Neutrophil (primary cell): ENCODE measurements around the gene FAM221B.

Source experiments
- H3K27ac ChIP-seq: fragments of 200-600 bp; sonication (generic); 2 replicates; pipeline ENCODE4 v1.5.1; 2016; ENCODE audit warnings: mild to moderate bottlenecking, moderate library complexity
- H3K27me3 ChIP-seq: fragments of 200-600 bp; sonication (generic); 2 replicates; pipeline ENCODE4 v1.6.0; 2016; ENCODE audit warnings: mild to moderate bottlenecking
- H3K36me3 ChIP-seq: fragments of 200-600 bp; sonication (generic); 2 replicates; pipeline ENCODE4 v1.5.1; 2017
- H3K4me1 ChIP-seq, 2 experiments: fragments of 200-600 bp in 1 of 2; sonication (generic) in 1 of 2; 1 replicate in 1 of 2; 2 replicates in 1 of 2; pipeline versions ENCODE4 v1.5.1 to v1.6.1; 2013 to 2016; ENCODE audit warnings: low read depth in 1 of 2, low read length in 1 of 2, mild to moderate bottlenecking in 1 of 2, moderate library complexity in 1 of 2; ENCODE audit not compliant: control insufficient read depth in 1 of 2, insufficient read depth in 1 of 2
- H3K4me3 ChIP-seq, 2 experiments: fragments of 200-600 bp in 1 of 2; sonication (generic) in 1 of 2; 1 replicate in 1 of 2; 2 replicates in 1 of 2; pipeline ENCODE4 v1.5.1; 2013 to 2016; ENCODE audit warnings: low read depth in 1 of 2, low read length in 1 of 2, mild to moderate bottlenecking in 1 of 2, moderate library complexity in 1 of 2
- H3K9me3 ChIP-seq: fragments of 200-600 bp; sonication (generic); 2 replicates; pipeline ENCODE4 v1.5.1; 2016
- TF ChIP-seq, protein P1 (sequence below): fragments of 200-600 bp; sonication (generic); IDR thresholded peaks from 2 replicates; pipeline ENCODE4 v1.5.1; 2016; ENCODE audit warnings: antibody characterized with exemption

FAM221B gene

DNA sequence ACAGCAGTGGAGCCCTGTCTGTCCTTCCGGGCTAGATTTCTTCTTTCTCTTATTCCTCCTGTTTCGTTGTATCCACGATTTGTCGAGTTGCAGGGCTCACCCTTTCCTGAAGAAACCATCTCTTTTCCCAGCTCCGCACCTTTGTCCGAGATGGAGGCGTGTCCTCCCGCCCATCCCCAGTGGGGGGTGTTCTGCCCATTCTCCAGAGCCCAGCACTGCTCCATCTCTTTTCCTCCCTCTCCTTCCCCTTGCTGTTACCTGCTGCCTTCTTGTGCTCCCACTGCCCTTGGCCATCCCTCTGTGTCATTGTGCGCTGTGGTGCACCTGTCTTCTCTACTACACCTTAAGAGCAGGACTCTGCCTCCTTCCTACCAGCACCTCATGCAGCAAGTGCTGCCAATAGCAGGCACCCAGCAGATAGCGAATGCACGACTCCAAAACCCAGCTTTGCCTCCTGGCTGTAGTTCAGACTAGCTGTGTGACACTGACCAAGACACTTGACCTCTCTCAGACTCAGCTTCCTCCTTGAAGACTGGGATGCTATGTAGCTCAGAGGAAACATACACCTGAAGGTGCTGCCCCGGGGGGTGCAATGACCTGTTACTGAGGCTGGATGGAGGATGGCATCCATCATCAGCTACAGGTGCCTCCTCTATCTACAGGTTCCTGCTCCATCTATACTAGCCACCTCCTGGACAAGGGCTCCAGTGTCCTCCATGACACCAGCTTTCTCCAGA lies 32.8 kb upstream of the FAM221B start:
- TF ChIP-seq, protein P1, sequence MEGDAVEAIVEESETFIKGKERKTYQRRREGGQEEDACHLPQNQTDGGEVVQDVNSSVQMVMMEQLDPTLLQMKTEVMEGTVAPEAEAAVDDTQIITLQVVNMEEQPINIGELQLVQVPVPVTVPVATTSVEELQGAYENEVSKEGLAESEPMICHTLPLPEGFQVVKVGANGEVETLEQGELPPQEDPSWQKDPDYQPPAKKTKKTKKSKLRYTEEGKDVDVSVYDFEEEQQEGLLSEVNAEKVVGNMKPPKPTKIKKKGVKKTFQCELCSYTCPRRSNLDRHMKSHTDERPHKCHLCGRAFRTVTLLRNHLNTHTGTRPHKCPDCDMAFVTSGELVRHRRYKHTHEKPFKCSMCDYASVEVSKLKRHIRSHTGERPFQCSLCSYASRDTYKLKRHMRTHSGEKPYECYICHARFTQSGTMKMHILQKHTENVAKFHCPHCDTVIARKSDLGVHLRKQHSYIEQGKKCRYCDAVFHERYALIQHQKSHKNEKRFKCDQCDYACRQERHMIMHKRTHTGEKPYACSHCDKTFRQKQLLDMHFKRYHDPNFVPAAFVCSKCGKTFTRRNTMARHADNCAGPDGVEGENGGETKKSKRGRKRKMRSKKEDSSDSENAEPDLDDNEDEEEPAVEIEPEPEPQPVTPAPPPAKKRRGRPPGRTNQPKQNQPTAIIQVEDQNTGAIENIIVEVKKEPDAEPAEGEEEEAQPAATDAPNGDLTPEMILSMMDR = no peak
- no peaks in the 10 kb centered on the region for H3K4me1 ChIP-seq
- no peak overlapping the region for H3K4me3 ChIP-seq
- no peaks in the 10 kb centered on the region for H3K9me3 ChIP-seq
- no peaks in the 10 kb centered on the region for H3K36me3 ChIP-seq
- peaks cover 100% of the 10 kb centered on the region for H3K27me3 ChIP-seq
- no peak overlapping the region for H3K27ac ChIP-seq

DNA sequence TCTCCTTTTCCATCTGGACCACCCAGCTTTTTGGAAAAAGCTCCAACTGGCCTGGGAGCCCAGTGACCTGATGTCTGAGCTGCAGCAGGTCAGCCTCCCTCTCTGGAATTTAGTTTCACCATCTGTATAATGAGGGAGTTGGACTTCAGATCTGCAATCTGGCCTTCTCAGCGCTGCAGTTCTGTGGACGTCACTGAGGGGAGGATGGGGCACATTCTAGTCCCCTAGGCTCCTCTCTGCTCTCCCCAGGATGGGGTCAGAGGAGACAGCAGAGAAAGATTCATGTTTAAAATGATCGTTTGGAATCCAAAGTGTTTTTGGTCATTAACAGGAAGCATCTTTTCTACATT lies 31.4 kb upstream of the FAM221B start:
- H3K4me1 ChIP-seq = no peaks in the 10 kb centered on the region
- H3K27ac ChIP-seq = no peak overlapping the region
- H3K9me3 ChIP-seq = no peaks in the 10 kb centered on the region
- no peak overlapping the region for H3K4me3 ChIP-seq
- TF ChIP-seq, protein P1 = no peak
- H3K27me3 ChIP-seq = peaks cover 100% of the 10 kb centered on the region
- no peaks in the 10 kb centered on the region for H3K36me3 ChIP-seq

DNA sequence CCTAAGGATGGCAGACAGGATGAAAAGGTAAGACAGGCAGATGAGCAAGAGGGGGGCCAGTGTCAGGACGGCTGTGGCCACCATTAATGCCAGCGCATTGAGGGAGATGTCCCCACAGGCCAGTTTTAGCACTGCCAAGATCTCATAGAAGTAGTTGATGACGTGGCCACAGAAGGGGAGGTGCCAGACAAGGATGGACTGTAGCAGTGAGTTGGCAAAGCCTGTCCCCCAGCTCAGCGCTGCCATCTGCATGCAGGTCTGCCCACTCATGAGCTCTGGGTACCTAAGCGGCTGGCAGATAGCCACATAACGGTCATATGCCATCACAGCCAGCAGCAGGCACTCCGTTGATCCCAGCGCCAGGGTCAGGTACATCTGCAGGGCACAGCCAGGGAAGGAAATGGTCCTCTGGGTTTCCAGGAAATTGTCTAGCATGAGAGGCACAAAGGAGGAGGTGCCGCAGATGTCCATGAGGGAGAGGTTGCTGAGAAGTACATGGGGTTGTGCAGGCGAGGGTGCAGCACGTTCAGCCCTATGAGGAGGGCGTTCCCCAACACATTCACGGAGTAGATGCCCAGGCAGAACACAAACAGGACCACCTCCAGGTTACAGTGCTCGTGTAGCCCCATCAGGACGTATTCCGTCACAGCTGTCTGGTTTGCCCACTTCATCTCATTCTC lies 30.9 kb upstream of the FAM221B start:
- Histone ChIP-seq H3K27ac (no peak overlapping the region), H3K9me3 (no peaks in the 10 kb centered on the region), H3K36me3 (no peaks in the 10 kb centered on the region), H3K4me3 (no peak overlapping the region), H3K27me3 (peaks cover 100% of the 10 kb centered on the region), H3K4me1 (no peaks in the 10 kb centered on the region)
- TF ChIP-seq, protein P1 = no peak

DNA sequence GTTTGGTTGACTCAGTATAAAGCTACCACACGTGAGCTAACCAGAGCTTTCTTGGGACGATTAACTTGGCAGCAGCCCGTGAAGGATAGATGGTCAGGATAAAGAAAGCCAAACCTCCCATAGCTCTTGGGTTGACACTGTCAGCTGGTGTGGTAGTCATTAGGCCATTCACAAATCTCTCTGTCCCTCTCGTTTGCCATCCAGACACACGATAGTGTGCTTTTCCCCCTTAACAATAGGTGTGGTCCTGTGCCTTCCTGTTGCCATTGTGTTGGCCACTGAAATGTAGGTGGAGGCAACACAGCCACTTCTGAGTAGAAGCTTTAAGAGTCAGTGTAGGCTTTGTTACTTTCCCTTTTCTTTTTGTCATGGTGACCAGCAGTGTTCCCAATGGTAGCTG lies 29.9 kb upstream of the FAM221B start:
- Histone ChIP-seq H3K36me3 (no peaks in the 10 kb centered on the region), H3K9me3 (no peaks in the 10 kb centered on the region), H3K4me1 (no peaks in the 10 kb centered on the region), H3K27me3 (peaks cover 100% of the 10 kb centered on the region), H3K27ac (no peak overlapping the region), H3K4me3 (no peak overlapping the region)
- TF ChIP-seq, protein P1 = no peak

DNA sequence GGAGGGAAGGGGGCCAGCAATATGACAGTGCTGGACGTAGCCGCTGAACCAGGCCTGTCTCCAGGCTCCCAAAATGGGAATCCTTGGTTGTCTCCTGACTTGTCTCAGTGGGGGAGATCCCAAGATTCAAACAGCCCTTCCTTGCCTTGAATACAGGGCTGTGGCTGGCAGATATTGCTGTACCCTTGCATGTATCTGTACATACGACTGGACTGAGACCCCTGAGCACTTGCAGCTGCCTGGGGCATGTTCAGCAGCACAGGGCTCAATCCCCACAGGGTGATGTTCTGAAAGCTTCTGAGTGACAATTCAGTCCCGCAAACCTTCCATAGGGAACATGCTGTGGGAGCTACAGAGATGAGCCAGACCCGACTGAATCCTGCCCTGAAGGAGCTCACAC lies 28.4 kb upstream of the FAM221B start:
- H3K4me1 ChIP-seq = no peaks in the 10 kb centered on the region
- H3K4me3 ChIP-seq = no peak overlapping the region
- peaks cover 100% of the 10 kb centered on the region for H3K27me3 ChIP-seq
- no peaks in the 10 kb centered on the region for H3K9me3 ChIP-seq
- no peaks in the 10 kb centered on the region for H3K36me3 ChIP-seq
- H3K27ac ChIP-seq = no peak overlapping the region
- TF ChIP-seq, protein P1 = no peak
